IMR-90 (cell line): ENCODE measurements around the gene MSMO1. TPM values are rescaled to one million over a fixed set of nuclear protein-coding genes. Genes with fewer than 3 reads are reported as not detected.
A peak's percentile ranks its signal among the peaks of the same experiment; 100 is the strongest.

Source experiments
- ATAC-seq: fragments of 200-7000 bp; cut with Tn5 transposase; 2 replicates; pipeline ENCODE4 v1.9.1; 2020; ENCODE audit warnings: low read depth, mild to moderate bottlenecking, moderate library complexity
- BruUV-seq: library from RNA; stranded (reverse); fragments of 400-500 nt; replicated peaks from 2 replicates; lab custom pipeline; 2021; lab: Mats Ljungman, UMichigan
- CTCF ChIA-PET: fragments of 300-600 bp; formaldehyde crosslinking; extraction: SDS; loops from one replicate; lab custom pipeline; 2021; ENCODE audit warnings: antibody characterized with exemption; lab: Yijun Ruan, JAX
- POLR2A ChIA-PET: fragments of 300-600 bp; sonication (Branson Sonifier 250); formaldehyde crosslinking; loops from one replicate; lab custom pipeline; 2022; ENCODE audit warnings: antibody characterized with exemption; ENCODE audit not compliant: unreplicated experiment; lab: Charles Lee
- DNase-seq: peaks from one replicate; pipeline ENCODE4 v3.0.0; 2013
- H2AFZ ChIP-seq: replicated peaks from 2 replicates; pipeline ENCODE3; 2013; ENCODE audit warnings: low read length, mild to moderate bottlenecking; ENCODE audit not compliant: poor library complexity
- H2AK5ac ChIP-seq: 2 replicates; pipeline ENCODE4 v1.6.1; 2013; ENCODE audit warnings: low read depth, low read length, inconsistent platforms
- H2AK9ac ChIP-seq: replicated peaks from 2 replicates; pipeline ENCODE3; 2013; ENCODE audit warnings: mild to moderate bottlenecking, low read depth, low read length, moderate library complexity; ENCODE audit not compliant: poor library complexity
- H2BK120ac ChIP-seq: 2 replicates; pipeline ENCODE4 v1.6.1; 2013; ENCODE audit warnings: low read depth, low read length, inconsistent platforms
- H2BK15ac ChIP-seq: 3 replicates; pipeline ENCODE4 v1.6.1; 2013; ENCODE audit warnings: low read depth, low read length, inconsistent platforms
- H2BK20ac ChIP-seq: 2 replicates; pipeline ENCODE4 v1.6.1; 2013; ENCODE audit warnings: low read depth, mild to moderate bottlenecking, inconsistent platforms, low read length, moderate library complexity
- H2BK5ac ChIP-seq: 2 replicates; pipeline ENCODE4 v1.6.1; 2013; ENCODE audit warnings: mild to moderate bottlenecking, low read depth, low read length, inconsistent platforms; ENCODE audit not compliant: poor library complexity, severe bottlenecking
- H3K14ac ChIP-seq: replicated peaks from 2 replicates; pipeline ENCODE4 v1.6.1; 2013; ENCODE audit warnings: low read depth, low read length, inconsistent platforms
- H3K18ac ChIP-seq: 2 replicates; pipeline ENCODE4 v1.6.1; 2013; ENCODE audit warnings: low read depth, low read length, control low read depth
- H3K23ac ChIP-seq: 2 replicates; pipeline ENCODE4 v1.6.1; 2013; ENCODE audit warnings: low read depth, low read length, inconsistent platforms
- H3K27ac ChIP-seq: 2 replicates; pipeline ENCODE4 v1.5.1; 2013; ENCODE audit warnings: mild to moderate bottlenecking, control low read depth, low read length; ENCODE audit not compliant: insufficient read depth
- H3K27me3 ChIP-seq: 2 replicates; pipeline ENCODE4 v1.6.1; 2013; ENCODE audit warnings: low read length; ENCODE audit not compliant: control insufficient read depth, insufficient read depth
- H3K36me3 ChIP-seq: 2 replicates; pipeline ENCODE4 v1.6.1; 2013; ENCODE audit warnings: low read length, mixed read lengths; ENCODE audit not compliant: control insufficient read depth, insufficient read depth
- H3K4ac ChIP-seq: 2 replicates; pipeline ENCODE4 v1.6.1; 2013; ENCODE audit warnings: low read depth, low read length, inconsistent platforms
- H3K4me1 ChIP-seq: 2 replicates; pipeline ENCODE4 v1.6.1; 2013; ENCODE audit warnings: low read length, mixed read lengths; ENCODE audit not compliant: control insufficient read depth, insufficient read depth
- H3K4me2 ChIP-seq: 2 replicates; pipeline ENCODE4 v1.6.1; 2013; ENCODE audit warnings: low read depth, mild to moderate bottlenecking, control low read depth, low read length, moderate library complexity
- H3K4me3 ChIP-seq: 2 replicates; pipeline ENCODE4 v1.5.1; 2013; ENCODE audit warnings: low read depth, mild to moderate bottlenecking, control low read depth, low read length, moderate library complexity; ENCODE audit not compliant: insufficient read depth
- H3K56ac ChIP-seq: 2 replicates; pipeline ENCODE4 v1.6.1; 2013; ENCODE audit warnings: low read length, inconsistent platforms; ENCODE audit not compliant: insufficient read depth; ENCODE audit errors: extremely low read depth
- H3K79me1 ChIP-seq, 2 experiments: 2 replicates each; pipeline ENCODE4 v1.6.1; 2013; ENCODE audit warnings: low read length in 2 of 2, inconsistent platforms in 1 of 2, low read depth in 1 of 2
- H3K9ac ChIP-seq: 2 replicates; pipeline ENCODE4 v1.6.1; 2013; ENCODE audit warnings: low read depth, low read length, control low read depth
- H3K9me1 ChIP-seq: 2 replicates; pipeline ENCODE4 v1.6.1; 2013; ENCODE audit warnings: low read length, inconsistent platforms; ENCODE audit not compliant: insufficient read depth
- H3K9me3 ChIP-seq: 2 replicates; pipeline ENCODE4 v1.6.1; 2013; ENCODE audit warnings: low read length; ENCODE audit not compliant: control insufficient read depth, insufficient read depth
- H4K20me1 ChIP-seq: 2 replicates; pipeline ENCODE4 v1.6.1; 2013; ENCODE audit warnings: low read length, inconsistent platforms; ENCODE audit not compliant: insufficient read depth
- H4K5ac ChIP-seq: 2 replicates; pipeline ENCODE4 v1.6.1; 2013; ENCODE audit warnings: mild to moderate bottlenecking, low read depth, low read length, control low read depth
- H4K8ac ChIP-seq, 2 experiments: 2 replicates each; pipeline ENCODE4 v1.6.1; 2013; ENCODE audit warnings: low read depth in 2 of 2, low read length in 2 of 2, control low read depth in 1 of 2, inconsistent platforms in 1 of 2
- H4K91ac ChIP-seq: 2 replicates; pipeline ENCODE4 v1.6.1; 2013; ENCODE audit warnings: low read depth, low read length, inconsistent platforms; ENCODE audit not compliant: insufficient read depth
- CEBPB ChIP-seq: IDR thresholded peaks from 2 replicates; pipeline ENCODE4 v1.6.1; 2012; ENCODE audit warnings: low read depth, low read length, improper control_type of control experiment
- MAFK ChIP-seq: IDR thresholded peaks from 2 replicates; pipeline ENCODE4 v1.6.1; 2012; ENCODE audit warnings: low read depth, low read length, improper control_type of control experiment
- MAZ ChIP-seq: IDR thresholded peaks from 2 replicates; pipeline ENCODE4 v1.6.1; 2012; ENCODE audit warnings: low read depth, mild to moderate bottlenecking, low read length, improper control_type of control experiment, moderate library complexity, borderline replicate concordance
- MXI1 ChIP-seq: IDR thresholded peaks from 2 replicates; pipeline ENCODE4 v1.6.1; 2012; ENCODE audit warnings: low read depth, mild to moderate bottlenecking, low read length, moderate library complexity, borderline replicate concordance
- NFE2L2 ChIP-seq: fragments of 150-350 bp; IDR thresholded peaks from 2 replicates; pipeline ENCODE4 v1.6.1; 2016; ENCODE audit warnings: low read depth, mild to moderate bottlenecking, low read length
- POLR2A ChIP-seq: IDR thresholded peaks from 2 replicates; pipeline ENCODE4 v1.6.1; 2012; ENCODE audit warnings: mild to moderate bottlenecking, low read depth, low read length
- RAD21 ChIP-seq: IDR thresholded peaks from 2 replicates; pipeline ENCODE4 v1.6.1; 2012; ENCODE audit warnings: low read length, improper control_type of control experiment
- RFX5 ChIP-seq: IDR thresholded peaks from 2 replicates; pipeline ENCODE4 v1.8.0; 2012; ENCODE audit warnings: low read depth, mild to moderate bottlenecking, low read length, moderate library complexity
- SMC3 ChIP-seq: fragments of 150-350 bp; IDR thresholded peaks from 2 replicates; pipeline ENCODE4 v1.6.1; 2016; ENCODE audit warnings: low read depth, mild to moderate bottlenecking, antibody characterized with exemption, low read length, moderate library complexity
- WGBS, 2 experiments: methylation state at CpG; one replicate each; pipeline versions ENCODE4 v1.1.5 to v1.1.7; 2013; ENCODE audit warnings: missing lambda C conversion rate in 2 of 2; ENCODE audit not compliant: insufficient read length in 1 of 2; ENCODE audit errors: extremely low coverage in 2 of 2; 5-methylcytosine and 5-hydroxymethylcytosine counted together
- dilution Hi-C: fragments of 300-500 bp; cut with HindIII; formaldehyde crosslinking; loops from one replicate; pipeline ENCODE4 v1.14.3; 2018; ENCODE audit warnings: low sequenced_read_pairs; ENCODE audit not compliant: unreplicated experiment
- in situ Hi-C: fragments of 300-500 bp; cut with MboI; formaldehyde crosslinking; loops from 3 replicates; pipeline ENCODE4 v1.14.3; 2019; ENCODE audit warnings: low sequenced_read_pairs, inconsistent platforms, mixed read lengths
- intact Hi-C: fragments of 100-400 bp; cut with micrococcal nuclease; formaldehyde crosslinking; loops from 2 replicates; pipeline ENCODE4 v1.10.0; 2022
- polyA plus RNA-seq, 3 experiments: library from polyadenylated mRNA; depleted of rRNA; stranded (reverse); fragments of >200 nt; gene quantifications; 2 replicates each; pipeline ENCODE4 v1.2.3, GENCODE V29; 2012; ENCODE audit warnings: low replicate concordance in 1 of 3
- total RNA-seq: library from RNA; depleted of rRNA; stranded (reverse); fragments of >200 nt; gene quantifications from 2 replicates; pipeline ENCODE4 v1.2.3, GENCODE V29; 2012
- TF ChIP-seq, protein P1 (sequence below): conservative IDR thresholded peaks from 2 replicates; pipeline ENCODE4 v1.5.1; 2012; ENCODE audit warnings: mild to moderate bottlenecking, low read depth, low read length, improper control_type of control experiment
- TF ChIP-seq, protein P2 (sequence below): fragments of 150-350 bp; IDR thresholded peaks from 2 replicates; pipeline ENCODE4 v1.6.1; 2017; ENCODE audit warnings: mild to moderate bottlenecking, antibody characterized with exemption, low read length, low read depth

The MSMO1 gene
- total and polyA plus RNA-seq, 2 of the 4 experiments (the other 2 are of a cell fraction), result 40.1 to 42.1 TPM

DNA sequence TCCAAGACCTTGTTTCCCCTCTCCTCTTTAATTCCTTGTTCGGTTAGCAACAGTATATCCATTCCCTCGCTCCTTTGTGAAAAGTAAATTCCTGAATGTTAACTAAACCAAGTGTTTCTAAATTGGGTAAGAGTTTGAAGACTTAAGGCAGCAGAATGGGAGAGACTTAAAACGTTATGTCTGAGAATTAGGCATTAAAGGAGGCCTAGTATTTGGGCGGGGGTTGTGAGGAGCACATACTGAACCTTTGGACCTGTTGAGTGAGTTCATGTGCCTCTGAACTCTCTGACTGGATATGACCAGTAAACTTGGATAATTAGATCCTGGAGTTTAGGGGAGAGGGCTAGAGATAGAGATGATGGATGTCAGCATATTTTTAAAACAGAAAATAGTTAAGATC, 1.2 kb downstream of the MSMO1 start:
- peak overlapping the region in 1 of 2 experiments; percentile 37; a peak in 3 of 4 replicates for H4K8ac ChIP-seq
- H4K91ac ChIP-seq, result no peak overlapping the region
- H2AK5ac ChIP-seq, result no peak overlapping the region
- ATAC-seq (no peak), DNase-seq (no peak)
- WGBS, 2 experiments, result 17% methylated on average over 1 of the region's 4 CpGs; no CpG with 5 or more reads in 1 of the 2 experiments
- H3K14ac ChIP-seq, result peak overlapping the region; percentile 31; the same call in 1 of the 2 replicates
- no peak overlapping the region for H2AK9ac ChIP-seq
- no peaks in the 10 kb centered on the region for H3K27me3 ChIP-seq
- H3K27ac ChIP-seq, result no peak overlapping the region
- no peak overlapping the region for H2BK120ac ChIP-seq
- peaks cover 3% of the 10 kb centered on the region; the same call in 1 of the 2 replicates for H3K4me1 ChIP-seq
- CTCF ChIA-PET, result no interaction called here
- H3K4ac ChIP-seq, result no peak overlapping the region
- POLR2A ChIA-PET, result no interaction called here
- no peak overlapping the region for H4K5ac ChIP-seq
- peak overlapping the region; percentile 79; the same call in 1 of the 2 replicates for H3K4me3 ChIP-seq
- H3K18ac ChIP-seq, result no peak overlapping the region
- no peak overlapping the region for H2BK20ac ChIP-seq
- H3K9ac ChIP-seq, result no peak overlapping the region
- H2AFZ ChIP-seq, result no peak overlapping the region
- peak overlapping the region; percentile 93 for H3K4me2 ChIP-seq
- H3K23ac ChIP-seq, result peak overlapping the region; percentile 52; the same call in 1 of the 2 replicates
- H3K56ac ChIP-seq, result no peak overlapping the region
- no TSS peak for BruUV-seq
- peaks cover 10 to 26% of the 10 kb centered on the region in 2 experiments for H3K79me1 ChIP-seq
- H4K20me1 ChIP-seq, result no peaks in the 10 kb centered on the region
- no peaks in the 10 kb centered on the region for H3K36me3 ChIP-seq
- H3K9me1 ChIP-seq, result 0 out of 2 replicates have a peak, but pooled peaks cover 4% of the 10 kb centered on the region
- TF ChIP-seq MAZ (no peak), POLR2A (no peak), SMC3 (no peak), RFX5 (no peak), NFE2L2 (no peak), MXI1 (no peak), RAD21 (no peak), MAFK (no peak), CEBPB (no peak)
- TF ChIP-seq, protein P1, sequence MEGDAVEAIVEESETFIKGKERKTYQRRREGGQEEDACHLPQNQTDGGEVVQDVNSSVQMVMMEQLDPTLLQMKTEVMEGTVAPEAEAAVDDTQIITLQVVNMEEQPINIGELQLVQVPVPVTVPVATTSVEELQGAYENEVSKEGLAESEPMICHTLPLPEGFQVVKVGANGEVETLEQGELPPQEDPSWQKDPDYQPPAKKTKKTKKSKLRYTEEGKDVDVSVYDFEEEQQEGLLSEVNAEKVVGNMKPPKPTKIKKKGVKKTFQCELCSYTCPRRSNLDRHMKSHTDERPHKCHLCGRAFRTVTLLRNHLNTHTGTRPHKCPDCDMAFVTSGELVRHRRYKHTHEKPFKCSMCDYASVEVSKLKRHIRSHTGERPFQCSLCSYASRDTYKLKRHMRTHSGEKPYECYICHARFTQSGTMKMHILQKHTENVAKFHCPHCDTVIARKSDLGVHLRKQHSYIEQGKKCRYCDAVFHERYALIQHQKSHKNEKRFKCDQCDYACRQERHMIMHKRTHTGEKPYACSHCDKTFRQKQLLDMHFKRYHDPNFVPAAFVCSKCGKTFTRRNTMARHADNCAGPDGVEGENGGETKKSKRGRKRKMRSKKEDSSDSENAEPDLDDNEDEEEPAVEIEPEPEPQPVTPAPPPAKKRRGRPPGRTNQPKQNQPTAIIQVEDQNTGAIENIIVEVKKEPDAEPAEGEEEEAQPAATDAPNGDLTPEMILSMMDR, result no peak
- TF ChIP-seq, protein P2, sequence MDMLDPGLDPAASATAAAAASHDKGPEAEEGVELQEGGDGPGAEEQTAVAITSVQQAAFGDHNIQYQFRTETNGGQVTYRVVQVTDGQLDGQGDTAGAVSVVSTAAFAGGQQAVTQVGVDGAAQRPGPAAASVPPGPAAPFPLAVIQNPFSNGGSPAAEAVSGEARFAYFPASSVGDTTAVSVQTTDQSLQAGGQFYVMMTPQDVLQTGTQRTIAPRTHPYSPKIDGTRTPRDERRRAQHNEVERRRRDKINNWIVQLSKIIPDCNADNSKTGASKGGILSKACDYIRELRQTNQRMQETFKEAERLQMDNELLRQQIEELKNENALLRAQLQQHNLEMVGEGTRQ, result no peak
- dilution Hi-C loops (no loop called here), in situ Hi-C loops (loop anchor here (25.0 kb wide), 1 partner anchor 116 kb away; the partner anchor contains the start of gene KLHL2), intact Hi-C loops (no loop called here)
- H2BK5ac ChIP-seq, result no peak overlapping the region
- no peak overlapping the region for H2BK15ac ChIP-seq
- H3K9me3 ChIP-seq, result no peaks in the 10 kb centered on the region
